ENCODE results near the gene ALK.

The ALK gene

DNA sequence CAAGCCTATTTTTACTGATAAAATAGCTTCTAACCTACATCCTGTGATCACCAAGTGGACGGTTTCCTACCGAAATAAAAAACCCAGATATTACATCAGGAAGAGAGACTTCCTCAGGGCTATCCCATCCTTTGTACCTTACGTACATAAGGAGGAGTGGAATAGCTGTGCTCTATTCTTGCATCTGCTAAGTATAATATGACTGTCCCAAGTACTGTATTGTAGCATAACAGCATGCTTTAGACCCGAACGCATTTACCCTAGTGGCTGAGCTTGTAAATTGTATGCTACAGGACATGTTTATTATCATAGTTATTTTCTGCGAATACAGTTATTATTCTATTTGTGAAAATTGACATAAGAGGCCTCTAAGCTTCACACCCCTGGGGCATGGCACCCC, 503.8 kb downstream of the ALK start:
- TF ChIP-seq, protein P1, sequence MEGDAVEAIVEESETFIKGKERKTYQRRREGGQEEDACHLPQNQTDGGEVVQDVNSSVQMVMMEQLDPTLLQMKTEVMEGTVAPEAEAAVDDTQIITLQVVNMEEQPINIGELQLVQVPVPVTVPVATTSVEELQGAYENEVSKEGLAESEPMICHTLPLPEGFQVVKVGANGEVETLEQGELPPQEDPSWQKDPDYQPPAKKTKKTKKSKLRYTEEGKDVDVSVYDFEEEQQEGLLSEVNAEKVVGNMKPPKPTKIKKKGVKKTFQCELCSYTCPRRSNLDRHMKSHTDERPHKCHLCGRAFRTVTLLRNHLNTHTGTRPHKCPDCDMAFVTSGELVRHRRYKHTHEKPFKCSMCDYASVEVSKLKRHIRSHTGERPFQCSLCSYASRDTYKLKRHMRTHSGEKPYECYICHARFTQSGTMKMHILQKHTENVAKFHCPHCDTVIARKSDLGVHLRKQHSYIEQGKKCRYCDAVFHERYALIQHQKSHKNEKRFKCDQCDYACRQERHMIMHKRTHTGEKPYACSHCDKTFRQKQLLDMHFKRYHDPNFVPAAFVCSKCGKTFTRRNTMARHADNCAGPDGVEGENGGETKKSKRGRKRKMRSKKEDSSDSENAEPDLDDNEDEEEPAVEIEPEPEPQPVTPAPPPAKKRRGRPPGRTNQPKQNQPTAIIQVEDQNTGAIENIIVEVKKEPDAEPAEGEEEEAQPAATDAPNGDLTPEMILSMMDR (IDR thresholded peaks at IDR 0.05), result no peak
- Histone ChIP-seq H3K4me3 (no peak overlapping the region), H3K27ac (no peak overlapping the region)
- DNase-seq (ENCODE audit: low spot score), result no peak

DNA sequence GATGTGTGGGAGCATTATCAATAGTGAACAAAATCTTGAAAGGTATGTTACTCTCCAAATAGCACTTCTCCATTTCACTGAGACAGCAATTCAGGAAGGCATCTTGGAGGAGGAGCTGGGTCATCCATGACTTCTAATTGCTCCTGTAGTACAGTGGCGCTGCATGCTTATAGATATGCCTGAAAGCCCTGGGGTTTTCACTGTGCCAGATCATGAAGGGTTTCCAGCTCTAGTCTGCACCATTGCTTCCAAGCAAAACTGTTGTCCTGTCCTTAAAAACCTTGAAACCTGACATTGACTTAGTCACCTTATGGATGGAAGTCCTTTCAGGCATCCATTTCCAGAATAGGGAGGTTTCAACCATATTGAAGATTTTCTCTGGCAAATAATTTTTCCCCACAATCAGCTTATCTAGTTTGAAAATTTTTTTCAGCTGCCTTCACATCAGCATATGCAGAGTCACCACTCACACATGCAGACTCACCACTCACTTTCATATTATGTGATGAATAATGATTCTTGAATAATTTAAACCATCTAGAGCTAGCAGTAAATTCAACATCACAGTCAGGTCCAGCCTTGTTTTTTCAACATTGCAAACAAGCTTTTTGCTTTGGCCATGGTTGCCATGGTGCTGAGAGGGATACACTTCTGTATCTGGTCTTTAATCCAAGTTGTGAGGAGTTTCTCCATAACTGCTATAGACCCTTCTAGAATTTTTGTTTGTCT, 509.0 kb downstream of the ALK start:
- TF ChIP-seq, protein P1 (IDR thresholded peaks at IDR 0.05), result no peak
- no peak for DNase-seq (ENCODE audit: low spot score)
- no peak overlapping the region for H3K27ac ChIP-seq
- no peak overlapping the region for H3K4me3 ChIP-seq

DNA sequence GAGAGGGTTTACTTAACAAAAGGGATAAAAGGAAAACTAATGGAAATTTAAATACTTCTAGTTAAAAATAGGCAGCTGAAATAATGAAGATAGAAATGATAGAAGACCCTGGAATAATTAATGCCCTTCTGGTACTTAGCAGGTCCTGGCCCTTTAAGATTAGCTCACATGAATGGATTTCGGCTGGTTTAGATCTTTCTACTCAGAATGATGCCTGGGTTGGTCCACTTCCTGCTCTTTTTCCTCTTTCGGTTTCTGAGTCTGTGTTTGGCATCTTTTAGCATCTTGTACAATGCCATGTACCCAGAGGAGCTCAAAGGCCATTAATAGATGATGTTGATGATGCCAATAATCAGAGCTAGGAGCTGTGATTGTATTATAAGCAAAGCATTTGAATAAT, 515.7 kb downstream of the ALK start:
- TF ChIP-seq, protein P1 (IDR thresholded peaks at IDR 0.05), result no peak
- Histone ChIP-seq H3K4me3 (no peak overlapping the region), H3K27ac (no peak overlapping the region)
- DNase-seq (ENCODE audit: low spot score), result no peak

DNA sequence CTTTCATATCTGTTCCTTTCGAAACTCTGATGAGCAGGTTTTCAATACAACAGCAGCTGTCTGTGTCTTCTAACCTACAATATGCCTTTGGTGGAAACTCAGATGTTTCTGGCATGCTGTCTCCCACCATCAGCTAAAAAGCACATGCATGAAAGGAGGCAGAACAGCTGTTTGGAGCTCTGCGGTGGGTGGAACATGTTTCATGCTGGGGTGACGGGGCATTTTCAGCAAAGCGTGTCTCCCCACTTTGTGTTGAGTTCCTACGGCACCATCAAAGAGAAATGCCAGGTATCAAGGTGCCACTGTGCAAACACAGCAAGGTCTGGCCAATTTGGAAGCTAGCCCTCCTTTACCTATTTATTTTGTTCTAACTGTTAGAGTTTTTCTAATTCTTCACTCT, 516.1 kb downstream of the ALK start:
- DNase-seq (ENCODE audit: low spot score), result no peak
- TF ChIP-seq, protein P1 (IDR thresholded peaks at IDR 0.05), result no peak
- no peak overlapping the region for H3K4me3 ChIP-seq
- no peak overlapping the region for H3K27ac ChIP-seq

DNA sequence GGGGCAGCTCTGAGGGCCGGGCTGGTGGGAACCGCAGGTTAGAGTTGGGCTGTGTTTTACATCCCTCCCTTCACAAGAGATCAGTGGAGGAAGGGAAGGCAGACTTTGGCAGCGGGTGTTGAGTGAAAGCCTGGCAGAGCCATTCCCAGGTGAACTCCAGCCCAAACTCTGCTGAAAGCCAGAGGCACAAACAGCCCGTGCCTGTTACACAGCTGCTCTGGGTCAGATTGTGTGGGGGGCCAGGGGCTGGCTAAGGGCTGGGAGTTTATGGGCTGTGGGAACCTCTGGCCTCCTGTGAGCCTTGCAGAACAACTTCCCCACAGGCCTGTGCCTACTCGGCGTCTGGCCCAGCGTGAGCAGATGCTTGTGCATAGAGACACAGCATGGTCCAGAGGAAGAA, 519.4 kb downstream of the ALK start:
- no peak overlapping the region for H3K4me3 ChIP-seq
- TF ChIP-seq, protein P1 (IDR thresholded peaks at IDR 0.05), result no peak
- H3K27ac ChIP-seq, result no peak overlapping the region
- DNase-seq (ENCODE audit: low spot score), result no peak

DNA sequence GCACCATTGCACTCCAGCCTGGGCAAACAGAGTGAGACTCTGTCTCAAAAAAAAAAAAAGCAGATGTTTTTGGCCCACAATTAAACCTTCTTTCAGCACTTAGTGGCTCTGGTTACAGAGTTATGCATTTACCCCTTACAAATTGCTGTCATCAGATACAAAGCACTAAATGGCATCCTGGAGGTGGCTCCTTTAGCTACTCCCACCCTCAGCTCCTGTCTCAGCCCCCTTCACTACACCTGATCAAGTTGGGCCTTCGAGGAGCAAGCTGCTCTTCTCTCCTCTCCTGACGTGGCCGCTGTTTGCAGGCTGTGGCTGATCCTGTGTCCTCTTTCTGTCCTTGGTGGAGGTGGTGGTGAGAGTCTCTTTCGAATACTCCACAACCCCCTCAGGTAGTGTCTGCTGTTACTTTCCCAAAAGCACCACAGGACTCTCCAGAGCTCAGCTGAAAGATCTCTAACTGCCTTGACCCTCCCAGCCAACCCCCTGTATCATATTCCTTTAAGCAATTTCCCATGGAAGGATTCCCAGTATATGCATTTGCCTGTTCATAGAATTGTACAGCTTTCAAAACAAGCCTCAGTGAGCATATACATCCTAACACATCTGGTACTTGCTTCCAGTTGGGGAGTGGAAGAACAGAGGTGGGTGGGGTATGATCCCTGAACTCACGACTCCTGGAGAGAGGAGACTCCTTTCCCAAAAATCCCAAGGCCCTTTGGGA, 520.3 kb downstream of the ALK start:
- Histone ChIP-seq H3K4me3 (no peak overlapping the region), H3K27ac (no peak overlapping the region)
- DNase-seq (ENCODE audit: low spot score), result no peak
- TF ChIP-seq, protein P1 (IDR thresholded peaks at IDR 0.05), result no peak
